Measurements from ENCODE around the gene SCNN1B.

Gene SCNN1B

DNA sequence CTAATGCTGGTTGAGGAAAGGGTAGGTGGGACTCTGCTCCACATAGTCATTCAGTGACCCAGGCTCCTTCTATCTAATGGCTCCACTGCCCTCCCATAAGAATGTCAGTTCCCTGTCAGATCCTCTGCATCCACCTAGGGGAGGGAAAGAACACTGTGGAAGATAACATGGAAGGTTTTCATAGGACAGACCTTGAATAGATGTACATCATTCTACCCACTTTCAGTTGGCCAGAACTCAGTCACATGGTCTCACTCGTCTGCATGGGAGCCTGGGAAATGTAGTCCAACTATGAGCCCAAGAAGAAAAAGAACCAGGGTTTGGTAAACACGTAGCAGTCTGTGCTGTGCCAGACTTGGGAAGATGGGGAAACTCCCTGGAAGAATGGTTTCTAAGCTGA is 27.1 kb upstream of the SCNN1B start:
- TF ChIP-seq POLR2AphosphoS5 (IDR thresholded peaks at IDR 0.05; ENCODE audit: low read depth, low read length) (no peak), TAF1 (IDR thresholded peaks at IDR 0.05; ENCODE audit: borderline replicate concordance, low read depth, low read length) (no peak), POLR2A (IDR thresholded peaks at IDR 0.05; ENCODE audit: low read depth, low read length) (no peak)
- FAIRE-seq (no peak), DNase-seq (ENCODE audit: insufficient read length) (no peak)

DNA sequence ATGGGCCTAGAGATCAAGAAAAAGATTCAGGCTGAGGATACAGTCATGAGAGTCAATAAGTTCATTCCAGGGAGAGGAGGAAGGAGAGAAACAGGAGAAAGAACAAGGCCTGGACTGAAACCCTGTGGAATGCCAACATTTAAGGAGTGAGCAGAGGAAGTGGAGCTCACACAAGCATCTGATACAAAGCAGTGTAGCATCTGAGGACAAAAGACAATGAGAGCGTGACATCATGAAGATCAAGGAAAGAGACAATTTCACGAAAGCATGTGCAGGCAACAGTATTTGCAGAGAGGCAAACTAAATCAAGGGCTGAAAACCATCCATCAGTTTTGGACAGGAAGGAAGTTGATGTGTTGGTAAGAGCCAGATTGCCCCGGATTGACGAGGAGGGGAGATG is 25.3 kb upstream of the SCNN1B start:
- DNase-seq (ENCODE audit: insufficient read length): no peak
- FAIRE-seq: no peak
- TF ChIP-seq POLR2A (IDR thresholded peaks at IDR 0.05; ENCODE audit: low read depth, low read length): no peak
- no peak for TF ChIP-seq POLR2AphosphoS5 (IDR thresholded peaks at IDR 0.05; ENCODE audit: low read depth, low read length)
- TF ChIP-seq TAF1 (IDR thresholded peaks at IDR 0.05; ENCODE audit: borderline replicate concordance, low read depth, low read length): no peak

DNA sequence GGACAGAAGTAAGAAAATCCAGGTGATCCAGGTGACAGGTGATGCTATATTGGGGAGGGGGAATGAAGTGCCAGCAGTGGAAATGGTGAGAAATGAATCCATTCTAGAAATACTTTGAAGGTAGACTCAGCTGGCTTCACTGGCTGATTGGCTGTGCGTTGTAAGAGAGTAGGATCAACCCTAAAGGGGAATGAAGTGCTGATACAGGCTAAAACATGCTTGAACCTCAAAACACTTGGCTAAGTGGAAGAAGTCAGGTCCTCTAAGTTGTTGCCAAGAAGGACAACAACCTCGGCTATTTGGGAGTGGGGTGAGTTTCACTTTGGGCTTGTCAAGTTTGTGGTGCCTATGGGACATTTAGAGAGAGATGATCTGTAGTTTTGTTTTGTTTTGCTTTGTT is 24.1 kb upstream of the SCNN1B start:
- no peak for DNase-seq (ENCODE audit: insufficient read length)
- no peak for FAIRE-seq
- TF ChIP-seq POLR2A (IDR thresholded peaks at IDR 0.05; ENCODE audit: low read depth, low read length) (no peak), TAF1 (IDR thresholded peaks at IDR 0.05; ENCODE audit: borderline replicate concordance, low read depth, low read length) (no peak), POLR2AphosphoS5 (IDR thresholded peaks at IDR 0.05; ENCODE audit: low read depth, low read length) (no peak)

DNA sequence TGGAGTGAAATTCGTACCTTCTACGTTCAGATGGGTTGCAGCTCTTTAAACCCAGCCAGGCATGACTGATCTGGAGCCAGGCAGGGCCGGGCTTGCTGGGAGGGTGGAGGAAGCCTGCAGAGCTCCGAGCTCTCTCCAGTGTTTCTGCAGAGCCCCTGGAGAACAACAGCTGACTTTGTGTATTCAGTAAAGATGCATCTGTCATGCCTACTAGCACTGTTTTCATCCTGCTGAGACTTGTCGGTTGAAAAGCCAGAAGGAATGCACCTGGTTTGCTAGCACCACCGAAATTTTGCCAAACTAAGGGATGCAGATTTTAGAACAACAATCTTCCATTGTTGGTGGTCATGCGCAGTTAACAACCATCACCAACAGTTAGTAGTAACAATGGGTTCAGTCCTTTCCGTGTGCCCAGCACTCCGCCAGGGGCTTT is 22.4 kb upstream of the SCNN1B start:
- FAIRE-seq: no peak
- TF ChIP-seq POLR2AphosphoS5 (IDR thresholded peaks at IDR 0.05; ENCODE audit: low read depth, low read length) (no peak), POLR2A (IDR thresholded peaks at IDR 0.05; ENCODE audit: low read depth, low read length) (no peak), TAF1 (IDR thresholded peaks at IDR 0.05; ENCODE audit: borderline replicate concordance, low read depth, low read length) (no peak)
- DNase-seq (ENCODE audit: insufficient read length): no peak

DNA sequence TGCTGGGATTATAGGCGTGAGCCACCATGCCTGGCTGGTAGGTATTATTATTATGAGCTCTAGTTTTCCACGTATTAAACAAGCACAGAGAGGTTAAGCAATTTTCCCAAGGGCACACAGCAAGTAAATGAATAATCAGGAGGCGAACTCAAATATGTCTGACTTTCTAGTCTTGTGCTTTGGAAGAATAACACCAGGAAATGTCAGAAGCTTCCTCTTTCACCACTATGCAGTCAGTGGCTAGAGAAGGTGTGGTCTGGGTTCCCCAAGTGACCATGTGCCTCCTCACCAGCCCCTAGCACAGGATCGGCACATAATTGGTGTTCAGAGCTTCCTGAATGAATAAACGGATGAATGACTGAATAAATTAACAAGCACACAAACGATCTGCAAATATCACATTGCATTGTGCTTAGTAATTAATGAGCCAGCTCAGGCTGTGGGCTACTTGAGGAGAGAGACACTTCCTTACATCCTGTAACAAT is 21.6 kb upstream of the SCNN1B start:
- no peak for TF ChIP-seq POLR2A (IDR thresholded peaks at IDR 0.05; ENCODE audit: low read depth, low read length)
- no peak for TF ChIP-seq TAF1 (IDR thresholded peaks at IDR 0.05; ENCODE audit: borderline replicate concordance, low read depth, low read length)
- no peak for TF ChIP-seq POLR2AphosphoS5 (IDR thresholded peaks at IDR 0.05; ENCODE audit: low read depth, low read length)
- no peak for FAIRE-seq
- no peak for DNase-seq (ENCODE audit: insufficient read length)

DNA sequence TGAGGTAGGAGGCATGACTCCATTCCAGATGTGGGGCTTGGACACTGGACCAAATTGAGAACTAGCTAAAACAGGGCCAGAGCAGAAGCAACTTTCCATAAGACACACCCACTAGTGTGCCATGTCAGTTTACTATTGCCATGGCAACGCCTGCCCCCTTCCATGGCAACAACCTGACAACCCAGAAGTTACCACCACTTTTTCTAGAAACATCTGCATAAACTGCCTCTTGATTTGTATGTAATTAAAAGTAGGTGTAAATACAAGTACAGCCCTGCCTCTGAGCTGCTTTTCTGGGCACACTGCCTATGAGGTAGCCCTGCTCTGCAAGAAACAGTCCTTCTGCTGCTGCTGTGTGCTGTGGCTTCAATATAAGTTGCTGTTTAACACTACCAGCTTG is 19.5 kb upstream of the SCNN1B start:
- no peak for DNase-seq (ENCODE audit: insufficient read length)
- no peak for FAIRE-seq
- TF ChIP-seq POLR2A (IDR thresholded peaks at IDR 0.05; ENCODE audit: low read depth, low read length): no peak
- TF ChIP-seq TAF1 (IDR thresholded peaks at IDR 0.05; ENCODE audit: borderline replicate concordance, low read depth, low read length): no peak
- no peak for TF ChIP-seq POLR2AphosphoS5 (IDR thresholded peaks at IDR 0.05; ENCODE audit: low read depth, low read length)

DNA sequence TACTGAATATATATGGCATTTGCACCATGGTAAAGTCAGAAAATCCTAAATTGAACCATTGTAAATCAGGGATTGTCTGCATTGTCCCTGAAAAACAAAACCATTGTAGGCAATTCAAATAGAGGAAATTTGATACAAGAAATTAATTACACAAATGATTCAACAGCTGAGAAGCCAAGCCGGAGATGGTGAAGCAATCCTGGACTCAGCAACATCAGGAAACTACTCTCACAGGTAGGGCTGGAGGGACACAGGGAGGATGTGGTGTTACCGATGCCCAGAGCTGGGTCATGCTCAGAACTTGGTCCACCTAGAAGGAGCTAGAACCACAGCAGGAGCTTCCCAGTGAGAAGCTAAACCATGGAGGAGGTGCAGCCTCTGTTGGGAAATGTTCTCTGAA is 18.5 kb upstream of the SCNN1B start:
- no peak for DNase-seq (ENCODE audit: insufficient read length)
- FAIRE-seq: no peak
- no peak for TF ChIP-seq POLR2AphosphoS5 (IDR thresholded peaks at IDR 0.05; ENCODE audit: low read depth, low read length)
- no peak for TF ChIP-seq TAF1 (IDR thresholded peaks at IDR 0.05; ENCODE audit: borderline replicate concordance, low read depth, low read length)
- no peak for TF ChIP-seq POLR2A (IDR thresholded peaks at IDR 0.05; ENCODE audit: low read depth, low read length)

DNA sequence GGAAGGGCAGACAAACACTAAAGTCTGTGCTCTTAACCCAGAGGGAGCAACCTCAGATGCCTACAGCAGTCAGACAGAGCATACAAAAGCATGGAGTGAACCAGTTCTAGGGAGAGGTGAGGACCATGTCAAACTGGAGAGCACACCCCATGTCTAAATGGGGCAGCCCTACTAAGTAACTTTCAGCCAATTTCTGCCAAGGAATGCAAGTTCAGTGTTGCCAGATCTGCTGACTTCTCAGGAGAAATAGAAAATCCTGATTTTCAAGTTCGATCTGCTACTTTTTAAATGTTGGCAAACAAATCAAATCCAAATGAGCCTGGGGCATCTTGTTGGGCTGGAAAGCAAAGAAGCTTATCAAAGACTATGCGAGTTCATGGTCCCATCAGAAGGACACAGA is 17.5 kb upstream of the SCNN1B start:
- no peak for FAIRE-seq
- no peak for DNase-seq (ENCODE audit: insufficient read length)
- TF ChIP-seq TAF1 (IDR thresholded peaks at IDR 0.05; ENCODE audit: borderline replicate concordance, low read depth, low read length): no peak
- TF ChIP-seq POLR2A (IDR thresholded peaks at IDR 0.05; ENCODE audit: low read depth, low read length): no peak
- no peak for TF ChIP-seq POLR2AphosphoS5 (IDR thresholded peaks at IDR 0.05; ENCODE audit: low read depth, low read length)

DNA sequence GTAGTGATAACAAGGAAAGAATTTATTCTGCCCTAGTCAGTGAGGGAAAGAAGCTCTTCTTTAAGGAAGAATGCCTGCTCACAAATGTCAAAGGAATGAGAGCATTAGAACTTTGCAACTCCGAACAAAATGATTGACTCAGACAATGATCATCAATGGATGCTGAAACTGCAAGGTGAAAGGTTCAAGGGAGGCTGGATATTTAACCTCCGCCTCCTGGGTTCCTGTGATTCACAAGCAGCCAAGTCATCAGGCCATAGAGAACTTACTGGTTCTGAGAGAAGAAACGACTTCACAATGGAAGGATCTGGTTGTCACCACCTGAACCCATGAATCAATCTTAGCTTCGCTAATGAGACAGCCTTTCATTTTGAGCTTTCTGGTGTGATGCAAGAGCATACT is 16.0 kb upstream of the SCNN1B start:
- TF ChIP-seq TAF1 (IDR thresholded peaks at IDR 0.05; ENCODE audit: borderline replicate concordance, low read depth, low read length) (no peak), POLR2AphosphoS5 (IDR thresholded peaks at IDR 0.05; ENCODE audit: low read depth, low read length) (no peak), POLR2A (IDR thresholded peaks at IDR 0.05; ENCODE audit: low read depth, low read length) (no peak)
- DNase-seq (ENCODE audit: insufficient read length) (no peak), FAIRE-seq (no peak)

DNA sequence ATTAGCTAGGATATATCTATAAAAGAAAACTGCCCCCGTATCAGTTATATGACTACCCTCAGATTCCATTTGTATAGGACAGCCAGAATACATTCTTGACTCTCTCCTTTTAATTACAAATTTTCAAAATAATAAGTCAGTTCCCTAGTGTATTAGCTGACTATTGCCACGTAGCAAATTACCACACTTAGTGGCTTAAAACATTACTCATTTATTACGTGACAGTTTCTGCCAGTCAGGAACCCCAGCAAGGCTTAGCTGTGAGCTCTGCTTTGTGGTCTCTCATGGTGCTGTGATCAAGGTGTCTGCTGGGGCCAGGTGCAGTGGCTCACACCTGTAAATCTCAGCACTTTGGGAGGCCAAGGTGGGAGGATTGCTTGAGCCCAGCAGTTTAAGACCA is 13.9 kb upstream of the SCNN1B start:
- FAIRE-seq: no peak
- no peak for DNase-seq (ENCODE audit: insufficient read length)
- TF ChIP-seq POLR2AphosphoS5 (IDR thresholded peaks at IDR 0.05; ENCODE audit: low read depth, low read length) (no peak), POLR2A (IDR thresholded peaks at IDR 0.05; ENCODE audit: low read depth, low read length) (no peak), TAF1 (IDR thresholded peaks at IDR 0.05; ENCODE audit: borderline replicate concordance, low read depth, low read length) (no peak)

DNA sequence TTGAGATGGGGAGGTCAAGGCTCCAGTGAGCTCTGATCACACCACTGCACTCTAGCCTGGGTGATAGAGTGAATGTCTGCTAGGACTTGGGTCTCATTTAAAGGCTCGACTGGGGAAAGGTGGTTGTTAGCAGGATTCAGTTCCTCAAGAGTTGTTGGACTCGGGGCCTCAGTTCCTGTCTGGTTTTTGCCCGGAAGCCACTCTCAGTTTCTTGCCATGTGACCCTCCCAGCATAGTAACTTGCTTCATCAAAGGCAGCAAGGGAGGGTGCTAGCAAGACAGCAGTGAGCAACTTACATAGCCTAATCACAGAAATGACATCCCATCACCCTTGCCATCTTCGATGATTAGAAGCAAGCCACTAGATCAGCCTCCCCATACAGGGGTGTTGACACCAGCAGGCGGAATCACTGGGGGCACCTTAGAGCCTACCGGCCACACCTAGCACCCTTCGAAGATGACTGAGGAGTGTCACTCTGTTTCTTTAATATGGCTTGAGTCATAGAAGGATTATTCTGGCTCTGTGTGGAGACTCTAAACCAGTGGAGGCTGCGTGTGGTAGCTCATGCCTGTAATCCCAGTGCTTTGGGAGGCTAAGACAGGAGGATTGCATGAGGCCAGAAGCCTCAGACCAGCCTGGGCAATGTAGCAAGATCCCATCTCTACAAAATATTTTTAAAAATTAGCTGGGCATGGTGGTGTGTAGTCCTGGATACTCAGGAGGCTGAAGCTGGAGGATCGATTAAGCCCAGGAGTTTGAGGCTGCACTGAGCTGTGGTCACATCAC is 13.2 kb upstream of the SCNN1B start:
- TF ChIP-seq POLR2A (IDR thresholded peaks at IDR 0.05; ENCODE audit: low read depth, low read length) (no peak), TAF1 (IDR thresholded peaks at IDR 0.05; ENCODE audit: borderline replicate concordance, low read depth, low read length) (no peak), POLR2AphosphoS5 (IDR thresholded peaks at IDR 0.05; ENCODE audit: low read depth, low read length) (no peak)
- DNase-seq (ENCODE audit: insufficient read length) (no peak), FAIRE-seq (no peak)

All from GM12892 (cell line).